Measurements from ENCODE around the gene PTGS2. TPM values are rescaled to one million over a fixed set of nuclear protein-coding genes. Genes with fewer than 3 reads are reported as not detected.

PTGS2 gene
- total and polyA plus RNA-seq, 2 of the 8 experiments (the other 6 are each of a cell fraction or from before 2014, with no cell fraction given), result 0.29 to 0.35 TPM

- no peak for TF ChIP-seq CHD7 (IDR thresholded peaks at IDR 0.05; ENCODE audit: insufficient replicate concordance, low read length)
- no peak for TF ChIP-seq MAX (IDR thresholded peaks at IDR 0.05)
- TF ChIP-seq NRF1 (IDR thresholded peaks at IDR 0.05; ENCODE audit: low read depth, low read length), result no peak
- no peak for TF ChIP-seq BACH1 (IDR thresholded peaks at IDR 0.05; ENCODE audit: low read length)
- no peak for TF ChIP-seq USF2 (IDR thresholded peaks at IDR 0.05; ENCODE audit: low read length)
- TF ChIP-seq RXRA (IDR thresholded peaks at IDR 0.05; ENCODE audit: insufficient read depth, low read depth, low read length), result no peak
- no peak for TF ChIP-seq EGR1 (IDR thresholded peaks at IDR 0.05; ENCODE audit: borderline replicate concordance, low read depth, low read length)
- no peak for TF ChIP-seq CBX8 (IDR thresholded peaks at IDR 0.05; ENCODE audit: borderline replicate concordance, low read depth, low read length)
Measured at GRCh38 chr1:186670297-186671135, 9.7 kb downstream of the PTGS2 start (continued).
